ENCODE data around the gene DGAT2.

DGAT2 gene

DNA sequence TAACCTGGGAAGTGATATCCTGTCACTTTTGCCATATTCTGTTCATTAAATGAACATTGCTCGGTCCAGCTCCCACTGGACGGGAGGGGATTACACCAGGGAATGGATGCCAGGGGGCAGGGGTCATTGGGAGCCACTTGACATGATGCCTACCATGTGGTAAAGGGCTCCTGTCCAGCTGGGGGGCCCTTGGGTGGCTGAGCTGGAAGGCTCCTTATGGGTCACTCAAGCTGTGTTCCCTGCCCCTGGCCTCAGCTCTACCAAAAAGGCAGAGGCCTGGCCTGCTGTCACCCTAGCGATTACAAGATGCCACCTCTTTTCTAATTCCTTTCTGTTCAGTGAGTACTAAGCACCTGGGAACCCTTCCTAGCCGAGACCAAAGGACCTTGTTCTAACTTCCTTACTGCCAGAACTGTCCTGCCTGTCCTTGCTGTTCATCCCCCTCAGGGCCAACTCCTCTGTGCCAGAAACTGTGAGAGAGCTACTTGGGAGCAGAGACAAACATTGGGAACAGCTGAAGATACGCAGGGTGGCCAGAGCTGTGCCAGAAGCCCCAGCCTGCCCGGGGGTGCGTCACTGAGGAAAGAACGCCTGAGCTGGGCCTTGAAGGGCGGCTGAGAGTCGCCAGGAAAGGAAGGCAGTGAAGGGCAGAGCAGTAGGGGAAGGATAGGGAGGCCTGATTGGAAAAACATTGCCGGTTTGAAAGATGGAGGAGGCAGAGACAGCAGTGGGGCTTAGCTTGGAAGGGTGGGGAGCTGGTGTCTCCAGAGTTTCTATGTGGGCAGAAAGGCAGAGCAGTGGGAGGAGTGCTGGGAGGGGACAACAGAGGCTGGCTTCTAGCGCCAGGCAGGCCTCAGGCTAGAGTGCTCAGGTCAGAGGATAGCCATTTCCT, 33.7 kb downstream of the DGAT2 start:
- DNase-seq, result no peak

DNA sequence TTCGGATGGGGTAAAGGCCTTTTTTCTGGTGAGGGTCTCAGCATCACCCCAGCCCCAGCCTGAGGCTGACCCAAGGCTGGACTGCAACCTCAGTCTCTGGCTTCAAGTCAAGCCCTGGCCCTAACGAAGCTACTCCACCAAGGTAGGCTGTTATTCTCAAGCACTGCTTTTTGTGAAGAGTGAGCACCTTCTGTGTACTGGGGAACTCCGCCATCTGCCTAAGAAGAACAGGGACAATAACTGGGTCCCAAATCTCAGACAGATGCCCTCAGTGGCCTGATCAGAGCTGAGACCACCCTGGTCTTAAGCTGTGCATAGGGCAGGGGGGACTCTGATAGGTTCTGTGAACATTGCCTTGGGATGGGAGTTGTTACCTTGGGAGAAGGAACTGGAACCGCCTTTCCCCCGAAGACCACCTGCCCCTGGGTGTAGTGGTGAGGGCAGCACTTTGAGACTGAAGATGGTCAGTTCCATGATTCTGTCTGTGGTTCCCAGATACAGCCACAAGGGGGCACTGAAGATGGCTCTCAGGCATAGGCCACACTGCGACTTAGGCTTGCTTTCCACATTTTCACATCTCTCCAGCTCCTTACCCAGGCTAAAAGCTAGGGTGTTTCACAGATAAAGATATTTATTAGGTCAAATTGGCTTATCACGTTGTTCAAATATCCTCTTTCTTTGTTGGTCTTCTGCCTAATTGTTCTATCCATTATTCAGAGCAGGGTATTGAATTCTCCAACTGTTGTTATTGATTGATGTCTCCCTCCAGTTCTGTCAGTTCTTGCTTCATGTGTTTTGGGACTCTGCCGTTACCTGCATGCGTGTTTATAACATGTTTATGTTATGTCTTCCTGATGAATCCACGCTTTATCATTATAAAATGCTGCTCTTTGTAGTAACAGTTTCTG, 34.6 kb downstream of the DGAT2 start:
- peak; percentile 80 for DNase-seq

DNA sequence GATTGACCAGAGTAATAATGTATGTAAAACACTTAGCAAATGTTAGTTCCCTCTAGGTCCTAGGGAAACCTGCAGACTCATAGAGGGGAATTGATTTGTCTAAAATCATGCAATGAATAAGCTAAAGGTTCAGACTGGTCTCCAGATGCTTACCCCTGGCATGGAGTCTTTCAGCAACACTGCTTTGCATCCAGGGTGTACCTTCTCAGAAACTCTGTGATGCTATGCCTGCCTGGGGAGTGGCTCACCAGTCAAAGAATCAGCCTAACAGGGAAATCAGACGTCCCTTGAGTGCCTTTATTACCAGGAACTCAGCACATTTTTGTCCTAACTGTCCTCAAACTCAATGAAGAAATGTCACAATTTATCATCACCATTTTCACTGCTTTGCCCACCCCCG, 40.5 kb downstream of the DGAT2 start:
- no peak for DNase-seq

DNA sequence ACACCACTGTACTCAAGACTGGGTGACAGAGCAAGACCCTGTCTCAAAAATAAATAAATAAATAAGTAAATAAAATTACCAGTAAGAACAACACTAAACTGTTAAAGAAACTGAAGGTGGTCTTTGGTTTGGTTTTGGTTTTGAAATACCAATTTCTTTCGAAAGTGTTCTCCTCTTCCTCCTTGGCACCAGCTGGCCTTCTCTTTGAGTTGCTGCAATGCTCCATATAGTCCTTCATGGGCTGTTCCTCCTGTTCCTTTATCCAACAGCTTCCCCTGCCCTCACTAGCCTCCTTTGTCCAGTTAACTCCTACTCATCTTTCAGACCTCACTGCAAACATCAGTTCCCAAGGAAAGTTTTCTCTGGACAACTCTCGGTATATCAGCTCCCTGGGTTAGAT, 41.4 kb downstream of the DGAT2 start:
- no peak for DNase-seq

DNA sequence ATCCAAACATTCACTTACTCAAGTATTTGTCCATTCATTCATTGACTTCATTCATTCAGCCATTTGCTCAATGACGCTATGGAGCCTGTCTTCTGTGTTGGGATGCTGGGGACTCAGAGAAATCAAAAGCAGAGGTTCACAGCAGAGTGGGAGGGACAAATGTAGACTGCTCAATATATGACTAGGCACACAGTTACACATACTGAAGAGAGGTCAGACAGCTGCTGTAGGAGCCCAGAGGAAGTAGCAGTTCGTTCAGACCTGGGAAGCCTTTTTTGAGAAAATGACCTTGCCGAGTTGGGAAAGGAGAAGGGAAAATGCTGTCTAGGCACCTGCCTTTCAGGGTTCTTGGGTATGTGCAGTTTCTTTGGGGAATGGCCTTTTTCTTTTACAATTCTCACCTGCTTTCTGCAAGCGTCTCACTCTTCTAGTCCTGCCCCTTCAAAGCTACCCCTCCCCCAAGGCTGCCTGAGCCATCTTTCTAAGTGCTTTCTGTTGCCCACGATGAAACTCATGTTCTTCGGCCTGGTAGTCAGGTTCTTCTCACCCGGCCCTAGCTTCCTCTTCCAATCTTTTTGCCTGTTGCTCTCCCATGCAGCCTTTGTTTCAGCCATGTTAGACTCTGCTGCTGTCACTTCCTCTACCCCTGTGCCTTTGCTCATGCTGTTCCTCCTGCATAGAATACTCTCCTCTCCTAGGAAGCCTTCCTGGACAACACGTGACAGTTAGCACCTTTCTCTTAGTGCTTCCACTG, 42.2 kb downstream of the DGAT2 start:
- no peak for DNase-seq

DNA sequence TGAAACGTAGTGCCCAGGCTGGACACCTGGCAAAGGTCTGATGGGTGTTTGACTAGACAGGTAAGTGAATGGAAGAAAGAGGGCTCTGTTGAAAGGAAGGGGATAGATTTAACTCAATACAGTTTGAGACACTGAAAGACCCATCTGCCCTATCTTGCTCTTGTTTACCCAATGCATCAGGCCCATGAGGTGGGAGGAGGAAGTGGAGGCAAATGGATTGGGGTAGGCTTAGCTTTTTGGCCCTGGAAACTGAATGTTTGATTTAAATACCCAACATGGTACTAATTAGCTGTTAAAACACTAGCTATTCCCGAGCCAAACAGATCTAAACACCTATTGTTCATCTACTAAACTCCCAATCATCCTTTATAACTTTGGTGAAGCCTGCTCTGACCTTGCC, 42.9 kb downstream of the DGAT2 start:
- no peak for DNase-seq

DNA sequence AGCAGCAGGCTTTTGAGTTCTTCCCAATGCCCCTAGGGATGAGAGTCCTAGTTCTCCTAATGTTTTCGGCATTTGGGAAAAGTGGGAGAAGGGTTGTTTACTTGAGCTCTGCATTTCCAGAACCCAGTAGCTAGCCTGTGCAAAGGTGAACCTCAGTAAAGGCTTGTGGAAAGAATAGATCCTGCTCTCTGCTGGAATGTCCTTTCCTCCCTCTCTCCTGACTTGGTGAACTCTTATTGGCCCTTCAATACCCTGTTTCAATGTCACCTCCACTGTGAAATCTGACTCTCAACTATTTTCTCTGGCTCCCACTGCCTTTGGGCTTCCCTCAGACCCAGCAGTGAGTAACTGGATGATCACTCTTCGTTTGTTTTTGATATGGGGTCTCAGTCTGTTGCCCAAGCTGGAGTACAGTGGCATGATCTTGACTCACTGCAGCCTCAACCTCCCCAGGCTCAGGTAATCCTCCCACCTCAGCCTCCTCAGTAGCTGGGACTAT, 44.0 kb downstream of the DGAT2 start:
- no peak for DNase-seq

DNA sequence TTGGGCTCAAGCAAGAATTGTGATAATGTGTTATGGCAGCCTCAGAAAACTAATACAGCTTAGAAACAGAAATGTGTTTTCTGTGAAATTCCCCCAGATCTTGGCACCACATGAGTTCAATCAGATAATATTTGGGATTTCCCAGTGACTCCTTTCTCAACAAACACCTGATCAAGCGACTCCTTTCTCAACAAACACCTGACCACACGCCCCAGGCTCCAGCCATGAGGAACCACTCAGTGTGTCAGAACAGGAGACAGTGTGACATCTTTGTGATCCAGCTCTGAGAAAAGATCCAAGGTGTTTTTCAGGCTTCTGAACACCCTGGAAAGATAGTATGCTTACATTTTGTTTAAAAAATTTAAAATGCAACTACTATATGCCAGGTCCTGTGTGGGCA, 44.5 kb downstream of the DGAT2 start:
- DNase-seq, result no peak

DNA sequence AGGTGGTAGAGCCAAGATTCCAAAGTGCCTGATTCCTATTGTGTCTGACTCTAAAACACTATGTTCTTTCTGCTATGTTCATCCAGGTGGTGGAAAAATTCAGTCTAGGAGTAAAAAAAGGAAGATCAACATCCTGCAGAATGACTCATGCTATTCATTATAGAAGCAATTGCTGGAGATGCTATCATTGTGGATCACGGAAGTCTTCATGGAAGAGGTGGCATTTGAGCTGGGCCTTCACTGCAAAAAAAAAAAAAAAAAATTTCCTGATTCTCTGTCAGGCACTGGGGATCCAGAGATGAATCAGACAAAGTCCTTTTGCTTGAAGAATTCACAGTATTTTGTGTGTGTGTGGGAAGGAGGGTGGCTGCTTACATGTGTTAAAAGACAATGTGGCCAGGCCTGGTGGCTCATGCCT, 45.1 kb downstream of the DGAT2 start:
- DNase-seq, result no peak

DNA sequence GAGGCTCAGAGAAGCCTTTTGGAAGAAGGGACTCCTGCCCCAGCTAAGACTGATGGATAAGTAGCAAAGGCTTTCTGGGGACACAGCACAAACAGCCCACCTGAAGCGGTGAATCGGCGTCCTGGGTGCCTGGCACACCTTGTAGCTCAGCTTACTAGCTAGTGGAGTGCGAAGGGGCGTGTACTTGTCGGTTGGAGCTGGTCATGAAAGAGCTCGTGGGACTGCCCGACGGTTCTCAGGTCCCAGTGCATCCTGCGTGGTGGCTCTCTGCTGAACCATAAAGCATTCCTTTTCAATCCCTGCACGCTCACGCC, 45.7 kb downstream of the DGAT2 start:
- DNase-seq, result no peak

DNA sequence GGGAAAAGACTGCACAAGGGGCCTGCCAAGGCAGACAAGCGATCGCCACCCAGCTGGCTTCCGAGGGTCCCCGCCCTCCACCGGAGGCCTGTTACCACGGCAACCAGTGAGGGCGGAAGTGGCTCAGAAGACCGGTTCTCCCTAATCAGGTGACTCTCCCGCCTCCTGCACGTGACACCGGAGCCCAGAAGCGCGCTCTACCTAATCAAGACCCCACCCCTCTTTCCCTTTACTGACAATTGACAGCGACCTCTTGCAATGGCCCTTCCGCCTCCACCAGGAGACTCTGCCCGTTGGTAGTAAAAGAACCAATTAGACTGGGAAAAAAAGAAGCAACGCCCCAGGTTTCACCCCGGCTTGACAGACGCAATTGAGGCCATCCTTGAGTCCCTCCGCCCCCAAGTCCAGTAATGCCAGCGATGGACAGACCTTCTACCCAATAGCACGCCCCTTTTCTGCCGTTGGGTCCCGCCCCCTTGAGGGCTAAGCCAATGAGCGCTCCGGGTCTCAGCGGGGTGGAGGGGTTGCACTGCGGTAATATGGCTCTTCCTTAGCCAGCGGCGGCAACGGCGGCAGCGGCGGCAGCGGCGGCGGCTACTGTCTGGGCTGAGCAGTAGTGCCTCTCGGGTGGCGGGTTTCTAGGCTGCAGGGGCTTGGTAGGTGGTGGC, 46.2 kb downstream of the DGAT2 start, which contains the start of gene UVRAG:
Gene UVRAG (plus strand): TSS at position 534 of the 668 bp plus-strand sequence. CDS start 198 bp downstream, outside the sequence.
- peak; percentile 99 for DNase-seq

DNA sequence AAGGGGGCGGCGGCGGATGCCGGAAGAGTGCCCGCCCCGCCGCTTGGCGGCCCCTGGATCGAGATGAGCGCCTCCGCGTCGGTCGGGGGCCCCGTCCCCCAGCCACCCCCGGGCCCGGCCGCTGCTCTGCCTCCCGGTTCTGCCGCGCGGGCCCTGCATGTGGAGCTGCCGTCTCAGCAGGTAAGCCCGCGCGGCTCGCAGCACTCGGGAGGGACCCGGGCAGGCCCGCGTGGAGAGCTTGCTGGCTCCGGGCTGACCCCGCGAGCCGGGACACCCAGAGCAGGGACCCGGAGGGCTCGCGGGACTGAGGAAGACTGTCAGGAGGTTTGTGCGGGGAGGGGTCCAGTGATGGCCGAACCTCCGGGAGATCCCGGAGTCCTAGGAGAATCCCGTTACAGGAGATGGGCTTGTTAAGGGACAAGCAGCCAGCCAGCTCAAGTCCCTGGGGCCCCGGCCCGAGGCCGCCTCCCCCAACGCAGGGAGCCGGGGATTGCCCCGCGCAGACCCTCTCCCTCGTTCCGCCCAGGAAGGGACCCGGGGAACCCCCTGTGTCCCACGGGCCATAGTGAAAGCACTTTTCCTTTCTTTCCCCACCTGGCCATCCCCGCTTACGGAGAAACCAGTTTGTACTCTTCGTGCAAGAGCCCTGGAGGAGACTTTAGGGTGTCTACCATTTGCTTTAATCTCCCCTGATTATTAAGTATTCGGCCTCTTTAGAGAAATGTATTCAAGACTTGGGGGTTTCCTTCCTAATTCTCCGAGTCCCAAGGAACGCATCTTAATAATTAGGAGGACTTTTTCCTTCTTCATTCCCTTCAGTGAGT, 47.0 kb downstream of the DGAT2 start:
- peak; percentile 50 for DNase-seq

DNA sequence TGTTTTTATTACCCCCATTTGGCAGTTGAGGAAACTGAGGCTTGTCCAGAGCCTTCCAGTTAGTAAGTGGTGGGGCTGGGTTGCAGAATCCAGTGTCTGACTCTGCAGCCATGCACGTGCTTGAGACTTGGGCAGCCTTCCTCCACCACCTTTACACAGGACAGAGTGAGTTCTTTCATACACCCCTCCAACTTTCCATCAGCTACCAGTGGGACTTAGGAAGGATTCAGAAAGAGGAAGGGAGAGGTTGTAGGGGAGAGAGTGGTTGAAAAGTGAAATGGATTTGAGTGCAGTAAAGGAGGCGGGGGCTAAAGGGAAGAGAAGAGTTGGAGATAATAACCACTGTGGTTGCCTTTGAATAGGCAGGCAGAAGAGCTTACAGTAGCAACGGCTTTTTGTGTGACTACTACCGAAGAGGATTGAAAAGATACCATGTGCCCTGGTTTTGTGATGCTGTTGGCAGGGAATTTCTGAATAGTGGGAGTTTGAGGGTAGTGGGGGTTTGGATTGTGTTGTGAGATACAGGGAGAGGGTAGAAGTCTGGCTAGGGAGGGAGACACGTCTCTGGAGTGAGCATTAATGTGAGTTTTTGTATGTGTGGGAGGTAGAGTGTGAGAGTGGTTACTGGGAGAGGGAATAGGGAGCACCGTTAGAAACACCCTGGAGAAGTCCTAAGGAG, 48.1 kb downstream of the DGAT2 start:
- peak; percentile 18 for DNase-seq

DNA sequence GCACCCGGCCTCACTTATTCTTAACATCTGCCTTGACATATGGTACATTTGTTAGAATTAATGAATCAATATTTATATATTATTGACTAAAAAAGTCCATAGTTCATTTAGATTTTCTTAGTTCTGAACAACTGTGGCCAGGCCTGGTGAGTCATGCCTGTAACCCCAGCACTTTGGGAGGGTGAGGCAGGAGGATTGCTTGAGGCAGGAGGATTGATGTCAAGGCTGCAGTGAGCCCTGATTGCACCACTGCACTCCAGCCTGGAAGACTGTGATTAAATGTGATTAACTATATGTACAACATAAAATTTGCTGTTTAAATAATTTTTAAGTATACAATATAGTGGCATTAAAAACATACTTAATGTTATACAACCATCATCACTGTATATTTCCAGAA, 52.1 kb downstream of the DGAT2 start:
- no peak for DNase-seq

DNA sequence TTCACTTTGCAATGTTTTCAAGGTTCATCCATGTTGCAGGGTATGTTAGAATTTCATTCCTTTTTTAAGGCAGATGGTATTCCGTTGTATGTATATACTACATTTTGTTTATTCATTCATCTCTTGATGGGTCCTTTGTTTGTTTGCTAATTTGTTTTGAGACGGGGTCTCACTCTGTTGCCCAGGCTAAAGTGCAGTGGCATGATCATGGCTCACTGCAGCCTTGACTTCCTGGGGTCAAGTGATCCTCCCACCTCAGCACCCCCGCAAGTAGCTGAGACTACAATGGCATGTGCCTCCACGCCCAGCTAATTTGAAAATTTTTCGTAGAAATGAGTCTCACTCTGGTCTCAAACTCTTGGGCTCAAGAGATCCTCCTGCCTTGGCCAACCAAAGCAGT, 52.6 kb downstream of the DGAT2 start:
- DNase-seq, result no peak

DNA sequence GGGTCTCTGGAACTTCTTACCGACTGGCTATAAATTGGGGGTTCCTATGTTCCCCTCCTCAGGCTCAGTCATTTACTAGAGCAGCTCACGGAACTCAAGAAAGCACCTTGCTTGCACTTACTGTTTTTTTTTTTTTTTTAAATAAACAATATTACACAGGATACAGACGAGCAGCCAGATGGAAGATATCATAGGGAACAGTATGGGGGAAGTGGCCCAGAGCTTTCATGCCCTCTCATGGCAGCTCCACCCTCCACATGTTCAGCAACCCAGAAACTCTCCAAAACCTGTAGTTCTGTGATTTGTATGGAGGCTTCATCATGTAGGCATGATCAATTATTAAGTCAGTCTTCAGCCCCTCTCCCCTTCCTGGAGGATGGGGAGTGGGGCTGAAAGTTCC, 54.0 kb downstream of the DGAT2 start:
- no peak for DNase-seq

DNA sequence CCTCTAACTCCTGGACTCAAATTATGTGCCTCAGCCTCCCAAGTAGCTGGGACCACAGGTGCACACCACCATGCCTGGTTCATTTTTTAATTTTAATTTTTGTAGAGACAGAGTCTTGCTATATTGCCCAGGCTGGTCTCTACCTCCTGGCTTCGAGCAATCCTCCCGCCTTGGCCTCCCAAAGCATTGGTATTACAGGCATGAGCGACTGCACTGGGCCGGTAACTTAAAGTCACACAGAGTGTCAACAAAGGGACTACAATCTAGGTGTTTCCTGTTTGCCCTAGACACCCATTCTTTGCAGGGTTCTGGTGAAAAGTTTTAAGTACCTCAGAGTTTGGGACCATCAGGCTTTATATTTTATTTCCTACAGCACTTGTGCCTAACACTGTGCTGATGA, 54.8 kb downstream of the DGAT2 start:
- DNase-seq, result no peak

DNA sequence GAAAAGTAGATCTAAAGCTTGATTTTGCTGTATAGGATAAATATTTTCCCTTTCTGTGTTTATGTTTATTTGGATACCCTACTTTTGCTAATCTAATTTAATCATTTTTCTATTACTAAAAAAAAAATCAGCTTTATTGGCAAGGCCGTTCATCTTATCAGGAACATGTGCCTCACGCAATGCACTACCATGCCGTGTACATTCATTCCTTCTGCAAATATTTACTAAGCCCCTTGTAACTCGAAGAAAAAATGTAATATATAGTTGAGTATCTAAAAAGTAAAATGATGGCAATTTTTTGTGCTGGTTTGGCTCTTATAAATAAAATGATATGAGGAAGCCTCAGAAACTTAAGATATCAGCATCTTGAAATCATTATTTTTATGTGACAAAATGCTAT, 55.4 kb downstream of the DGAT2 start:
- no peak for DNase-seq

DNA sequence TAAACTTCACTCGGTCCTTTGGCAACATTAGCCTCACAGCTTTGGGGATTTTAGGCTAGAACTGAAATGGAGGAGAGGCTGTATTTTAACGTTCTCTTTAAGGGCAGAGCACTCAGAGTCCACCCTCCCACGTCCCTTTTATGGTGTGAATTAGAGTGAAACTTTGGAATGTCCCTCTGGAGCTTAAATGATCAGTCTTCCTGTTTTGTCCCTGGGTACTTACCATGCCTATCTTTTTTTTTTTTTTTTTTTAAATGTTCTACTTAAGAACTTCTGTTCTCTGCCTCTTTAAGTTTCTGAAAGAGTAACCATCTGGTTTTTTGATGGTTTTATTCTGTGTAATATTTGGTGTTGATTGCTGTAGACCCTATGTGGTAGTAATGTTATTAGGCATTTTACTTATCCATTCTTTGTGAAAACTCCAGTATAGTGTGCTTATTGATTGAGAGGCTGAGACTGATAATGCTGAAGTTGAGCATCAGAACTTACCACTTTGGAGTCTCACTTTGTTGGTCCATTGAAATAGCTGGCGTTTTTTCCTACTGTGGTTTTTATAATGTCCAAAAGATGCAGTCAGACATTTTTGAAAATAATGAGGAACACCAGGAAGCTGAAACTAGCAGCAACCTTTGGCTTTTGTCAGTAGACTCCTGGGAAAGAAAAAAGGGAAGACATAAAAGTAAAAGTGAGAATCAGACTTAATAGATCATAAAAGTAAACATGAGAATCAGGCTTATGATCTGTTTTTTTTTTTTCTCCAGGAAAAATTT, 58.1 kb downstream of the DGAT2 start:
- DNase-seq, result no peak

DNA sequence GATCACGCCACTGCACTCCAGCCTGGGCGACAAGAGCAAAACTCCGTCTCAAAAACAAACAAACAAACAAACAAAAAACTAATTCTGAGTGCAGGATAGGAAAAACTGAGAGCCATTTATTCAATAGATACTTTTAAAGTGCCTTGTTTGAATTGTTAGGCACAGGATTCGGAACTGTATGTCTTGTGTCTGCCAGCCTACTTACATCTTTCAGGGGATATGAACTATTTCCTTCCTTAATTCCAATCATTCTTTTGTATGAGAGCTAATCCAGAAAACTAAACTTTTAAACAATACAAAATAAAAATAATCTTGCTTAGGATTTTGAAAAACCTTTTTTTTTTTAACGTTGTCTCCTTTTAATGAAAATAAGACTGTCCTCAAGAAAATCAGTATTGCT, 59.0 kb downstream of the DGAT2 start:
- no peak for DNase-seq

All from activated CD4-positive, alpha-beta T cell treated with anti-CD3 and anti-CD28 coated beads, Interleukin-2, Interleukin-6, amounts not matched to agents 100 ng/mL and 50 ng/mL, durations not matched to agents 16 hours and 8 hours (primary cell).